Measurements from ENCODE around the gene SLC12A8. TPM values are rescaled to one million over a fixed set of nuclear protein-coding genes. Genes with fewer than 3 reads are reported as not detected.
A peak's percentile ranks its signal among the peaks of the same experiment; 100 is the strongest.

The SLC12A8 gene
- total and polyA plus RNA-seq, 2 of the 13 experiments (the other 11 are each of a cell fraction or from before 2014, with no cell fraction given) = 0.44 to 0.71 TPM

DNA sequence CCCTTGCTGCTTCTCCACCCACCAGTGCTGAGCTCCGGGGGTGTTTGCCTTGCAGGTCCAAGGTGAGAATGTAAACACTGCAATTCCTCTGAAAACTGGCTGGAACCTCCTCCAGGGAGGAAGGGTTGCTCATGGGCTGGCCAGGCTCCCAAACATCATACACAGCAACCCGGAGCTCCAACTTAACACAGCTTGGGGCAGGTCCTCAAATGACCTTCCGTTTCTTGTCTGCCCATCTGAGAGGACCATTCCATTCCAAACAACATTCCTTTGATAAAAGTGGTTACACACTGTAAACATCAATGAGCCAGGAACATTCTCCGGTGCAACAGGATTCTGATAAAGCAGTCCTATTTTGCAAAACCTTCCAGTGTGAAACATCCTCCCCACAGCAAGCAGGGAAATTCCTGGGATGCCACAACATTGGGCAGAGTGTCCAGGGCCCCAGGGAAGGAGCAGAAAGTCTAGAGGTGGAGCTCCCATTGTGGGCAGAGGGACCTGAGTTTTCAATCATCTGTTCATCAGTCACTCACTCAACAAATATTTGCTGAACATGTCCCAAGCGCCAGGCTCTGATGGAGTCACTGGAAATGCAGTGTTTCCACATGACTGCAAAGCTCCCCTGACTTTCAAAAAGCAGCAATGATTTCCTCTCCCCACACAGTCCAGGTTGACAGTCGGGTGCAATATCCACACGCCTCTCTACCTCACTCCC is 149.5 kb downstream of the SLC12A8 start (continued):
- 0 out of 2 replicates have a peak, but pooled peaks have one; percentile 56 for TF ChIP-seq TOE1 (CRISPR knock-in tag; IDR thresholded peaks at IDR 0.05)
- peak; percentile 78; the same call in 1 of the 2 replicates for TF ChIP-seq HIVEP1 (CRISPR knock-in tag; IDR thresholded peaks at IDR 0.05)
- no peak for TF ChIP-seq ZKSCAN5 (CRISPR knock-in tag; IDR thresholded peaks at IDR 0.05)
- peak; percentile 84 for TF ChIP-seq ARID5B (CRISPR knock-in tag; IDR thresholded peaks at IDR 0.05)
- TF ChIP-seq KDM4B (CRISPR knock-in tag; IDR thresholded peaks at IDR 0.05) = 0 out of 2 replicates have a peak, but pooled peaks have one; percentile 3
- no peak for TF ChIP-seq ZNF678 (CRISPR knock-in tag; IDR thresholded peaks at IDR 0.05)
- TF ChIP-seq GTF2F1 (IDR thresholded peaks at IDR 0.05; ENCODE audit: low read length) = no peak
- no peak; the same call in none of the 2 replicates for TF ChIP-seq IRF2 (CRISPR knock-in tag; IDR thresholded peaks at IDR 0.05)
- peak; percentile 79; the same call in 1 of the 2 replicates for TF ChIP-seq ZNF430 (CRISPR knock-in tag; IDR thresholded peaks at IDR 0.05)
- no peak for TF ChIP-seq DNMT1 (CRISPR knock-in tag; IDR thresholded peaks at IDR 0.05)
- TF ChIP-seq ZNF225 (CRISPR knock-in tag; IDR thresholded peaks at IDR 0.05) = no peak
- TF ChIP-seq FOXK1 (CRISPR knock-in tag; IDR thresholded peaks at IDR 0.05; ENCODE audit: borderline replicate concordance, low read depth) = peak; percentile 74; the same call in 1 of the 2 replicates
- TF ChIP-seq TCF12 (IDR thresholded peaks at IDR 0.05) = no peak
- 0 out of 2 replicates have a peak, but pooled peaks have one; percentile 14 for TF ChIP-seq TCF12 (CRISPR knock-in tag; IDR thresholded peaks at IDR 0.05)
- TF ChIP-seq NR2C2 (CRISPR knock-in tag; IDR thresholded peaks at IDR 0.05; ENCODE audit: borderline replicate concordance) = peak; percentile 33; the same call in 1 of the 2 replicates
- peak; percentile 45; the same call in 1 of the 2 replicates for TF ChIP-seq SMAD3 (CRISPR knock-in tag; IDR thresholded peaks at IDR 0.05)
- TF ChIP-seq ZNF142 (CRISPR knock-in tag; IDR thresholded peaks at IDR 0.05) = no peak; the same call in 1 of the 2 replicates
- no peak for TF ChIP-seq THYN1 (CRISPR knock-in tag; IDR thresholded peaks at IDR 0.05; ENCODE audit: borderline replicate concordance, low read depth)
- peak; percentile 85; the same call in 1 of the 2 replicates for TF ChIP-seq ZNF761 (CRISPR knock-in tag; conservative IDR thresholded peaks at IDR 0.05)
- no peak for TF ChIP-seq GZF1 (CRISPR knock-in tag; IDR thresholded peaks at IDR 0.05)
- 0 out of 2 replicates have a peak, but pooled peaks have one; percentile 35 for TF ChIP-seq ZNF564 (CRISPR knock-in tag; IDR thresholded peaks at IDR 0.05)

Measured in HepG2 (cell line).